KBM-7 (cell line): ENCODE measurements around the gene MLEC.
"Not testable (repeated sequence)": the region's sequence is repeated elsewhere in the genome, so short reads cannot be mapped to it uniquely, and the experiment has no call there.

Experiments
- DNase-seq: peaks from one replicate; pipeline ENCODE4 v3.0.0-alpha.2; 2015
- in situ Hi-C: fragments of 300-500 bp; cut with MboI; formaldehyde crosslinking; loops from 2 replicates; pipeline ENCODE4 v1.14.3; 2020; ENCODE audit warnings: low sequenced_read_pairs, low pct_unique_long_range_greater_than_20kb, mixed read lengths

MLEC gene

GRCh38 chr12:120659151-120659525 is 27.8 kb upstream of the MLEC start:
- DNase-seq: no peak
- in situ Hi-C loops: no loop called here

- in situ Hi-C loops: no loop called here
- no peak for DNase-seq
Observed at GRCh38 chr12:120661432-120661831, 25.5 kb upstream of the MLEC start.

GRCh38 chr12:120662879-120663278 is 24.1 kb upstream of the MLEC start:
- peak; percentile 58 for DNase-seq
- in situ Hi-C loops: no loop called here

DNA sequence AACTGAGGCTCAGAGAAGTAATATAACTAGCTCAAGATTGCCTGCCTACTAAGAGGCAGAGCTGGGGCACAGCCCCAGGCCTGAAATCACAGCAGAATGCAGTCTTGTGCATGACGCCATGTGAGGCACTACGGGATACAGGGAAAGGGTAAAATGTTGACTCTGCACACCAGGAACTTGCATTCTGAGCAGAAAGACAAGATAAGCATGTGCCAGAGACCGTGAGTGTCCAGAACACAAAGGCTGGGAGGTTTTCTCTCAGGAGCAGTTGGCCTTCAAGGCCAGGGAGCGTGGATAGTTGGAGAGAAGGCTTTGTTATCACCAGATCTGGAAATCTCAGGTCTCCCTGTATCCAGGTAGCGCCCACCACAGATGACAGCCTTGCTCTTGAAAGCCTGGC is 23.2 kb upstream of the MLEC start:
- in situ Hi-C loops: no loop called here
- DNase-seq: no peak

DNA sequence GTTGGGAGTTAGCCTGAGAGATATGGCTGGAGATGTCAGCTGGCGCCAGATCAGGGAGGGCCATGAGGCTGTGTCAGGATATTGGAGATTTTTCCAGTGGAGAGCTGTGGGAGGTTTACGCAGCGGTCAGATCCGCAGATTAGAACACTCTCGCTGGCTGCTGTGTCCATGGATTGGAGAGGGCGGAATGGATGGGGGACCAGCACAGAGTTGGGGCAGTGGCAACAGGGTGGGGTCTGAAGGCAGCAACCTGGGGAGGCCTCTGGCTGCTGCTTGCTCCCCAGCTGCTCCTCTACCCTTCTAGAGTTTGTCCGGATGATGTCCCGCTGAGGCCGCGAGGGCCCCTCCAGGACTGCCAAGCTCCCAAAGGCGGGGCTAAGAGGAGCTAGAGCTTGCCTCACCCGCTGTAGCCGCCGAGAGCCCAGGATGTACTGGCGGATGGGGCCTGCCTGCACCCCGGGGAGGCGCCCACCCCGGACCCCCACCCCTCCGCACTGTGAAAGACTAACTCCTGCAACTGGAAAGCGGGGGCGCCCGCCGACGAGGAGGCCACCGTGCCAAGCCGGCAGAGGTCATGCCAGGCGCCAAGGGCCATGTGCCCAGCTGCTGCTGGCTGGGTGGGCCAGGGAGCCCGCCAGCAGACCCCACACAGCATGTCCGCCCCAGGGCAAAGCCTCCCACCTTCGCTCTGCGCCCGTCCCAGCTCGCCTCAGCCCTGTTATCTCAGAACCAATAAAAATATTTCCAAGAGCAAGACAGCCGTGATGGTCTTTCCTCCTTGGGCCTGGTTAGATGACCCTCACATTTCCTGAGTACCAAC is 20.2 kb upstream of the MLEC start:
- DNase-seq: no peak
- in situ Hi-C loops: no loop called here

DNA sequence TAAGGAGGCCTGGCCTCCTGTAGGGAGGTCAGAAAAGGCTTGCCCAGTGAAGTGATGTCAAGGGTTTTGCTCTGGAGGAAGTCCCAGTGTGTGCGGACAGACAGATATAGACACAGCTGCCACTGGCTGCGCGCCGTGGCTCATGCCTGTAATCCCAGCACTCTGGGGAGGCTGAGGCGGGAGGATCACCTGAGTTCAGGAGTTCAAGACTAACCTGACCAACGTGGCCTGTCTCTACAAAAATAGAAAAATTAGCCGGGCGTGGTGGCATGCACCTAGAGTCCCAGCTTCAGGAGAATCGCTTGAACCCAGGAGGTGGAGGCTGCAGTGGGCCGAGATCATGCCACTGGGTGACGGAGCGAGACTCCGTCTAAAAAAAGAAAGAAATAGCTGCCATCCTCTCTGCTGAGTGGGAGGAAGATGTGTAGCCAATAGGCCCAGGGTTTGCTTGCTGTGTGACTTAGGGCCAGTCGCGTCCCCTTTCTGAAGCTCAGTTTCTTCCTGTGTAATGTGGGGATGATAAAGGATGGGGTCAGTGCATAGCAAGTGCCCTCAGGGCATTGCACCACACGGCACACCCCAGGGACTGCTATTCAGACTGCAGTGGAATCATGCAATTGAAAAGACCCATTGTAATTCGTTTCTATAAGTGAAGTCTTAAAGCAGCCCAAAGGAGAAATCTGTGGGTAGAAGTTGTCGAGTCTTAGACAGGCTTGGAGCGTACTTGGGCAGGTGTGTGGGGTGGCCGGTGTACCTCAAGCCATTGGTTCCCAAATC is 18.7 kb upstream of the MLEC start:
- in situ Hi-C loops: no loop called here
- no peak for DNase-seq

- DNase-seq: no peak
- in situ Hi-C loops: no loop called here
Observed at GRCh38 chr12:120668868-120669840, 17.8 kb upstream of the MLEC start.

- DNase-seq, in situ Hi-C loops: not testable (repeated sequence)
Observed at GRCh38 chr12:120670237-120670636, 16.7 kb upstream of the MLEC start.

GRCh38 chr12:120670667-120671066 is 16.3 kb upstream of the MLEC start:
- DNase-seq: no peak
- in situ Hi-C loops: no loop called here

DNA sequence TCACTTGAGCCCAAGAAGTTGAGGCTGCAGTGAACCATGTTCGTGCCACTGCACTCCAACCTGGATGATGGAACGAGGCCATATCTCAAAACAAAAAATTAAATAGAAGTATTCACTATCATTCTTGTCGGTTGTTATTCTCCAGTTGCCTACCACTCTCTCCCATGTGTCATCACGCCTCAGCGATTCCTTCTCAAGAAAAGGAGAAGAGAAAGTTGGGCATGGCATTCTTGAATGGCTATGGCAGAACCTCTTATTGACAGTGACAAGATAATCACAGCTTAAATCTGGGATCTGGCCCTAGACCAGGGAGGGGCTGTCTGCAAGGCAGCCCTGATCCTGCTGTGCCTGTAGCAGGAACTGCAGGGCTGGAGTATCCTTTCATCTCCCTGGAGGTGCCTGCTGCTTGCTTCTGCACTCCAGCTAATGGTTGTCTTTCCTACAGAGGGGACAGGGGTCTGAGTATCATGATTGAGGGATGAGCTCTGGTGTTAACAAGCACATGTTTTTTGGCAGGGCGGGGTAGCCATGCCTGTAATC is 12.8 kb upstream of the MLEC start:
- DNase-seq: peak; percentile 47
- in situ Hi-C loops: no loop called here

DNA sequence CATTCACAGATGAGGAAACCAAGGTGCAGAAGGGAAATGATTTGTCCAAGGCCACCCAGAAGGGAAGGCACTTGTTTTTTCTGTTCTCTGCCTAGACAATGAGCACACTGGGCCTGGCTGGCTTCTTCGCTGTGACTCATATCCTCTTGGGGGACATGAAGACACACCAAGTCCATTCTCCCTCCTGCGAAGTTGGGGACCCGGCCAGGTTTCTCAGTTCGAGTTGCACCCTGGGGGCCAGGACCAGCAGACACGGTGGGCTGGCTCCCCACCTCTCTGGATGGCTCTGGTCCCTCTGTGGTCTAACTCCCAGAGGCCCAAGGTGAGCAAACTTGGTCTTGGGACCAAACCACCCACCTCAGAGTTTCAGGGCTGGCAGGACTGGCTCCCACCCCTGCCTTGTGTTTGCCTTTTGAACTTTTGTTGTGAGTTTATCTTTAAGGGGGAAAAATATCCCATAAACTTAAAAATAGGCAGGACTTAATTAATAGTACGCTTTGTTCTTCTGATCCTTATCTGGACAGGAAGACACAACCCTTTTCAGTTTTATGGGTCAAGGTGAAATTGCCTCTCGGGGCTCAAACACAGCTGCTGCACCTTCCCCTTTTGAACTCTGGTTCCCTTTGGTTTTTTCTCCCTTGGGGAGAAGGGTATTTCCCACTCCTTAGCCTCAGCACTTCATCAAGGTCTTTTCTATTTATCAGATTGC is 9.0 kb upstream of the MLEC start:
- in situ Hi-C loops: no loop called here
- no peak for DNase-seq

- DNase-seq: no peak
- in situ Hi-C loops: no loop called here
Observed at GRCh38 chr12:120678572-120678971, 8.4 kb upstream of the MLEC start.

DNA sequence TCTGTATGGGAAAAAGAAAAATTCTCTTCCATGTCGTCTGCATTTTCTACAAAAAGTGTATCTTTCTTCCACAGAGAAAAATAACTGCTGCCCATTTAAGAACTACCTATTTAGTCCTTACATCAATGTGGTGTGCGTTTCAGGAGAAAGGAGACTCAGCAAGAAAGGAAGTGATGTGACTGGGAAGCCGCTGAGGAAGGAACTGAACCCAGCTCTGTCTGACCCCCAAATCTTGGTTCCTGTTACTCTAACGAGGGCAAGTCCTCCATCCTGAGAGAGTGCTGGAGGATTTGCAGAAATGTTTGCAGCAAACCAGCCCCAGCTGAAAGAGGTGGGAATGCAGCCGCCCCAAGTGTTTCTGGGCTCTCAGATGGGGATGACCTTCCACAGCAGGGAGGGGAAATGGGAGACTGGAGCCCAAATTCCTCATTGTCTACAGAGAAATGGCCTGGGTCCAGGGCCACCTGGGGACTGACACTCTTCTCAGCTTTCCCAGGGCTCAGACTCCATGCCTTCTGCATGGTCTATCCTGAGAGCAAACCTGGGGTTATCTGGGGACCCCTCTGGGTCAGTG is 6.7 kb upstream of the MLEC start:
- in situ Hi-C loops: no loop called here
- no peak for DNase-seq

GRCh38 chr12:120684523-120684932 is 2.4 kb upstream of the MLEC start:
- DNase-seq: no peak
- in situ Hi-C loops: no loop called here

DNA sequence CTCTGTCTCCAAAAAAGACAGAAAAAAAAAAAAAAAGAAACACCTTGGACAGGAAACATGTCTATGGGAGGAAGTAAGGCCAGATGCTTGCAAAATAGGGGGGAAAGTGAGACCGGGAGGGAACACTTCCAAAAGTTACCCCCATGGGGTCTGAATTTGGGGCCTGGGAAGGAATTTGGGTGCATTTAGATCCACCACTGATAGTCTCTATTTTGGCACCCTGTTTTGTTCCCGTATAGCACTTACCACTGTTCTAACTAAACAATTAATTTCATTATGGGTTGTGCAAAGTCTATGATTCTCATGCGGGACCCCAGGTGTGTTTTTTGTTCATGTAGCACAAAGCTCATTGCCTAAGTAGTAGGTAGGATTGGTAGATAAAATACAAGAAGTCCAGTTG is 1.4 kb upstream of the MLEC start:
- no peak for DNase-seq
- in situ Hi-C loops: no loop called here

GRCh38 chr12:120686151-120686689 is 729 bp upstream of the MLEC start:
- DNase-seq: peak; percentile 98
- in situ Hi-C loops: no loop called here

DNA sequence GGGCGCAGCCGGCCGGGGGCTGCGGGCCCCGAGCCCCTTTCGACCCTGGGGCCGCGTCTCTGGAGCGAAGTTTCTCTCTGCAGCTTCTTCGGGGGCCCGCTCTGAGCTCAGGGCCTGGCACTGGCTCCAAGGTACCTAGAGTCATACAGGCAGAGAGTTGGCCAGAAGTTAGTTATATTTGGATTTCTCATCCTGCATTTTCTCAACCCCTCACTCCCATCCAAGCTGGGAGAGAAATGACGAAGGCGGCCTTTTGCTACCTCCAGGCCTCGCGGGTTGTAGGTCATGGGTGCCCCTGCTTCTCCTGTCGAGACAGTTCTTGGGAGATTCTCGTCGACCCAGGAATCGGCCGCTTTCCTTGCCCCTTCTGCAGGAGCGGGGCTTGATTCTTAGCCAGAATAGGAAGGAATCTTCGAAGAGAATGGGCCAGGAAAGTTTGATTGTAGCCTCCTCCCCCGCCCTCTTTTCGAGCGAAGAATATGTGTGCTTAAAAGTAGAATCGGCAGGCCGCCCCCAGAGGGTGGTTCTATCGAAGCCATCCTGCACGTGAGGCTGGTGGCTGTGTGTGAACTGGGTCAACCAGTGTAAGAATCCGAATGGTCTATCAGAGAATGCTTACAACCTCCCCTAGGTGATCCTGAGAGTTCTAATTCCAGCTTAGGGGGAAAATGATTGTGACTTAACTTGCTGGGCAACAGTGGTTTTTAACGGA is 785 bp downstream of the MLEC start:
- DNase-seq: peak; percentile 32
- in situ Hi-C loops: no loop called here
